PC-3 (cell line): Measurements from ENCODE around the gene POLR2B. TPM values are rescaled to one million over a fixed set of nuclear protein-coding genes. Genes with fewer than 3 reads are reported as not detected.
"Not testable (repeated sequence)": the region's sequence is repeated elsewhere in the genome, so short reads cannot be mapped to it uniquely, and the experiment has no call there.

ENCODE experiments used
- ATAC-seq: fragments of 200-7000 bp; cut with Tn5 transposase; 2 replicates; pipeline ENCODE4 v1.9.1; 2020; ENCODE audit warnings: mild to moderate bottlenecking, moderate library complexity
- BruUV-seq: library from RNA; stranded (reverse); fragments of 400-500 nt; replicated peaks from 2 replicates; lab custom pipeline; 2021; lab: Mats Ljungman, UMichigan
- CTCF ChIA-PET: fragments of 300-600 bp; sonication (Branson Sonifier 250); formaldehyde crosslinking; loops from one replicate; lab custom pipeline; 2022; ENCODE audit warnings: antibody characterized with exemption; lab: Charles Lee
- POLR2A ChIA-PET: fragments of 300-600 bp; sonication (Branson Sonifier 250); formaldehyde crosslinking; loops from one replicate; lab custom pipeline; 2022; ENCODE audit warnings: antibody characterized with exemption; ENCODE audit not compliant: unreplicated experiment; lab: Charles Lee
- DNase-seq: peaks from one replicate; pipeline ENCODE4 v3.0.0-alpha.2; 2015
- H2AFZ ChIP-seq: fragments of 300-600 bp; sonication (generic); 2 replicates; pipeline ENCODE4 v1.6.0; 2016; ENCODE audit warnings: antibody characterized with exemption, low read length
- H3F3A ChIP-seq: fragments of 300-600 bp; sonication (generic); one replicate; pipeline ENCODE4 v1.6.0; 2017; ENCODE audit warnings: antibody characterized with exemption, low read length, control low read depth, mild to moderate bottlenecking; ENCODE audit not compliant: unreplicated experiment
- H3K27ac ChIP-seq: fragments of 300-600 bp; sonication (generic); 2 replicates; pipeline ENCODE4 v1.5.1; 2016; ENCODE audit warnings: mild to moderate bottlenecking, low read length
- H3K27me3 ChIP-seq: fragments of 300-600 bp; sonication (generic); 2 replicates; pipeline ENCODE4 v1.6.1; 2016; ENCODE audit warnings: low read length, mixed read lengths
- H3K36me3 ChIP-seq: fragments of 300-600 bp; sonication (generic); 2 replicates; pipeline ENCODE4 v1.6.1; 2016; ENCODE audit warnings: low read depth, mixed run types, low read length, mixed read lengths
- H3K4me1 ChIP-seq: fragments of 300-600 bp; sonication (generic); 2 replicates; pipeline ENCODE4 v1.5.1; 2016; ENCODE audit warnings: low read length; ENCODE audit not compliant: insufficient read depth
- H3K4me2 ChIP-seq: fragments of 300-600 bp; sonication (generic); 2 replicates; pipeline ENCODE4 v1.6.0; 2016; ENCODE audit warnings: low read length
- H3K4me3 ChIP-seq: fragments of 300-600 bp; sonication (generic); 2 replicates; pipeline ENCODE4 v1.5.1; 2016; ENCODE audit warnings: mild to moderate bottlenecking, low read length, mixed read lengths
- H3K79me2 ChIP-seq: fragments of 300-600 bp; sonication (generic); 2 replicates; pipeline ENCODE4 v1.6.1; 2017; ENCODE audit warnings: low read length, mixed read lengths
- H3K9ac ChIP-seq: fragments of 300-600 bp; sonication (generic); 2 replicates; pipeline ENCODE4 v1.6.0; 2016; ENCODE audit warnings: mild to moderate bottlenecking, low read length
- H3K9me2 ChIP-seq: fragments of 300-600 bp; sonication (generic); replicated peaks from 2 replicates; pipeline ENCODE4 v1.6.1; 2016; ENCODE audit warnings: mixed run types, low read length, mixed read lengths
- H3K9me3 ChIP-seq: fragments of 300-600 bp; sonication (generic); 2 replicates; pipeline ENCODE4 v1.6.1; 2016; ENCODE audit warnings: low read length, mixed read lengths
- H4K20me1 ChIP-seq: fragments of 300-600 bp; sonication (generic); 2 replicates; pipeline ENCODE4 v1.6.1; 2016; ENCODE audit warnings: low read length, mixed read lengths
- EZH2 ChIP-seq: fragments of 300-600 bp; sonication (generic); IDR thresholded peaks from one replicate; pipeline ENCODE4 v1.6.1; 2017; ENCODE audit warnings: antibody characterized with exemption, mild to moderate bottlenecking, low read length; ENCODE audit not compliant: unreplicated experiment
- EZH2phosphoT487 ChIP-seq: fragments of 300-600 bp; sonication (generic); IDR thresholded peaks from 2 replicates; pipeline ENCODE4 v1.6.1; 2018; ENCODE audit warnings: mild to moderate bottlenecking, antibody characterized with exemption, low read length, borderline replicate concordance
- intact Hi-C: fragments of 100-400 bp; cut with micrococcal nuclease; formaldehyde crosslinking; loops from 2 replicates; pipeline ENCODE4 v1.9.0; 2023
- total RNA-seq: library from RNA; depleted of rRNA; stranded (reverse); fragments of >200 nt; gene quantifications from 2 replicates; pipeline ENCODE4 v1.2.3, GENCODE V29; 2014
- TF ChIP-seq, protein P1 (sequence below): fragments of 300-600 bp; sonication (generic); conservative IDR thresholded peaks from 2 replicates; pipeline ENCODE4 v1.5.1; 2017; ENCODE audit warnings: antibody characterized with exemption, low read depth, mild to moderate bottlenecking, low read length

Gene POLR2B
- total RNA-seq, 1 experiment from 2014 or later, result 190 TPM

DNA sequence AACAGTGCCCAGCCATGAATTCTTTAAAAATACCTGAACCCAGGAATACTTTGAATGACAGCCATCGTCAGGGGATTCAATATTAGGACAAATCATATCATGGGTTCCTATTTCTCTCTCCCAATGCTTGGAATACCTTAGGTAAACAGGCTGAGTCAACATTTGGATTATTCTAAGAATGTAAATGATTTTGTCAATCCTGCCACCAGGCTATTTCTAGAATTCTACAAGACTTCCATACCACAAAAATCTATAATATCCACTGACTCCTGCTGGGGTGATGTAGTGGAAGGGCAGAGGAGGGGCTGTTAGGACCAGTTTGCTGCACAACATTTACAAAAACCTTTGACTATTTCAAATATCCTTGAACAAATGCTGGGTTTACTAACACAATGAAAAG is 66.3 kb downstream of the POLR2B start:
- no peak for ATAC-seq
- peaks cover 21% of the 10 kb centered on the region for H3K4me1 ChIP-seq
- no peak overlapping the region for H3K9ac ChIP-seq
- 0 out of 2 replicates have a peak, but pooled peaks cover 5% of the 10 kb centered on the region for H3K9me3 ChIP-seq
- ChIA-PET POLR2A (no interaction called here), CTCF (no interaction called here)
- H3K79me2 ChIP-seq, result no peaks in the 10 kb centered on the region
- H3K4me2 ChIP-seq, result no peak overlapping the region
- TF ChIP-seq, protein P1, sequence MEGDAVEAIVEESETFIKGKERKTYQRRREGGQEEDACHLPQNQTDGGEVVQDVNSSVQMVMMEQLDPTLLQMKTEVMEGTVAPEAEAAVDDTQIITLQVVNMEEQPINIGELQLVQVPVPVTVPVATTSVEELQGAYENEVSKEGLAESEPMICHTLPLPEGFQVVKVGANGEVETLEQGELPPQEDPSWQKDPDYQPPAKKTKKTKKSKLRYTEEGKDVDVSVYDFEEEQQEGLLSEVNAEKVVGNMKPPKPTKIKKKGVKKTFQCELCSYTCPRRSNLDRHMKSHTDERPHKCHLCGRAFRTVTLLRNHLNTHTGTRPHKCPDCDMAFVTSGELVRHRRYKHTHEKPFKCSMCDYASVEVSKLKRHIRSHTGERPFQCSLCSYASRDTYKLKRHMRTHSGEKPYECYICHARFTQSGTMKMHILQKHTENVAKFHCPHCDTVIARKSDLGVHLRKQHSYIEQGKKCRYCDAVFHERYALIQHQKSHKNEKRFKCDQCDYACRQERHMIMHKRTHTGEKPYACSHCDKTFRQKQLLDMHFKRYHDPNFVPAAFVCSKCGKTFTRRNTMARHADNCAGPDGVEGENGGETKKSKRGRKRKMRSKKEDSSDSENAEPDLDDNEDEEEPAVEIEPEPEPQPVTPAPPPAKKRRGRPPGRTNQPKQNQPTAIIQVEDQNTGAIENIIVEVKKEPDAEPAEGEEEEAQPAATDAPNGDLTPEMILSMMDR, result no peak
- no peaks in the 10 kb centered on the region for H3K9me2 ChIP-seq
- no peaks in the 10 kb centered on the region for H4K20me1 ChIP-seq
- no peak overlapping the region for H3K27ac ChIP-seq
- intact Hi-C loops, result no loop called here
- H3F3A ChIP-seq, result no peaks in the 10 kb centered on the region
- H3K27me3 ChIP-seq, result no peaks in the 10 kb centered on the region
- peak; percentile 69 for DNase-seq
- H2AFZ ChIP-seq, result no peak overlapping the region
- BruUV-seq, result no TSS peak
- H3K36me3 ChIP-seq, result no peaks in the 10 kb centered on the region
- no peak overlapping the region for H3K4me3 ChIP-seq

DNA sequence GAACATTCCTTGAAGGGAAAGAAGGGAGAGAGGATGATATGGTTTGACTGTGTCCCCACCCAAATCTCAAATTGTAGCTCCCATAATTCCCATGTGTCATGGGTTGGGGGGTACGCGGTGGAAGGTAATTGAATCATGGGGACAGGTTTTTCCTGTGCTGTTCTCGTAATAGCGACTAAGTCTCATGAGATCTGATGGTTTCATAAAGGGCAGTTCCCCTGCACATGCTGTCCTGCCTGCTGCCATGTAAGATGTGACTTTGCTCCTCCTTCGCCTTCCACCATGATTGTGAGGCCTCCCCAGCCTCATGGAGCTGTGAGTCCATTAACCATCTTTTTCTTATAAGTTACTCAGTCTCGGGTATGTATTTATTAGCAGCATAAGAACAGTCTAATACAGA is 68.3 kb downstream of the POLR2B start:
- intact Hi-C loops, H3K79me2 ChIP-seq, H3K9me2 ChIP-seq, POLR2A ChIA-PET, H3K27me3 ChIP-seq, H3K27ac ChIP-seq, H3K4me2 ChIP-seq, H2AFZ ChIP-seq, CTCF ChIA-PET, H3K9ac ChIP-seq, DNase-seq, H3K9me3 ChIP-seq, BruUV-seq, H3K4me3 ChIP-seq, H3K36me3 ChIP-seq, H3F3A ChIP-seq, H4K20me1 ChIP-seq, ATAC-seq: not testable (repeated sequence)
- H3K4me1 ChIP-seq, result peaks cover 21% of the 10 kb centered on the region

DNA sequence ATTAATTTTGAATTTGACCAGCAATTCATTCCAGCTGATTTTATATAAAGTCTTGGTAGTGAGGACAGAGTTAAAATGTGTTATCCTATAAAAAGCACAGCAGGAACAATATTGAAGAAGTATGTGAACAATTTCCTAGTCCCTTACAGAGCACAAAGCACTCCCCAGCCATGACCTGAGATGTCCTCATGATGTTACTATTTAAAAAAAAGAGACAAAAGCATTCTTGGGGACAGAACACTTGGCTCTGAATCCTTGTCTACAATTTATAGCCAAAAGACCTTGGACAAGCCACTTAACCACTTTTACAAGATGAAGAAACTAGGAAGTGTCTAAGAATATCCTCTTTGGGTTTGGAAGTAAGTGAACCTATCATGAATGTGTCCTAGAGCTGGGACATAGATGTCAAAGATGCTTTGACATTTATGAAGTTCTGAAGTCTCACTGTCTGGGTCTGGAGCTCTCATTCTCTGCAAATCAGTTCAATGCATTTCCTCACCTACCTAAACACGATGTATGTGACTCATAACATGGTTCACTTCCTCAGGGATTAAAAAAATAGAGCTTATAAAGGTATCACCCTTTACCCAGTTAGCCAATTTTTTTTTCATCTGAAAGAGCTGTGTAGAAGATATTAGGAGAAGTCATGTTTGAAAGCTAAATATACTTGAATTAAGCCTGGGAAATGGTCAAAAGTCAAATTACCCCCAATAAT is 70.1 kb downstream of the POLR2B start:
- DNase-seq (peak; percentile 68), ATAC-seq (peak; percentile 75)
- H4K20me1 ChIP-seq, result no peaks in the 10 kb centered on the region
- H3K9ac ChIP-seq, result no peak overlapping the region
- H3K4me1 ChIP-seq, result peaks cover 21% of the 10 kb centered on the region
- no peaks in the 10 kb centered on the region for H3F3A ChIP-seq
- no TSS peak for BruUV-seq
- ChIA-PET CTCF (no interaction called here), POLR2A (no interaction called here)
- intact Hi-C loops, result no loop called here
- H3K79me2 ChIP-seq, result no peaks in the 10 kb centered on the region
- H3K9me2 ChIP-seq, result no peaks in the 10 kb centered on the region
- H3K27ac ChIP-seq, result no peak overlapping the region
- H3K27me3 ChIP-seq, result no peaks in the 10 kb centered on the region
- no peak overlapping the region for H2AFZ ChIP-seq
- H3K4me2 ChIP-seq, result peak overlapping the region; percentile 5; the same call in 1 of the 2 replicates
- TF ChIP-seq EZH2 (no peak), EZH2phosphoT487 (no peak)
- TF ChIP-seq, protein P1, result no peak
- no peaks in the 10 kb centered on the region for H3K36me3 ChIP-seq
- no peak overlapping the region for H3K4me3 ChIP-seq
- H3K9me3 ChIP-seq, result 0 out of 2 replicates have a peak, but pooled peaks cover 5% of the 10 kb centered on the region
